Activated CD4-positive, alpha-beta T cell treated with anti-CD3 and anti-CD28 coated beads for 36 hours (primary cell): ENCODE data around the gene GPR108. TPM values are rescaled to one million over a fixed set of nuclear protein-coding genes. Genes with fewer than 3 reads are reported as not detected.
A peak's percentile ranks its signal among the peaks of the same experiment; 100 is the strongest.
"Not testable (repeated sequence)": the region's sequence is repeated elsewhere in the genome, so short reads cannot be mapped to it uniquely, and the experiment has no call there.

ENCODE experiments used
- ATAC-seq: fragments of 200-7000 bp; cut with Tn5 transposase; one replicate; pipeline ENCODE4 v1.10.0; 2021; ENCODE audit warnings: mild to moderate bottlenecking, moderate library complexity
- CTCF ChIA-PET: fragments of 350-600 bp; sonication (Branson Sonifier 250); formaldehyde crosslinking; loops from one replicate; lab custom pipeline; 2021; ENCODE audit warnings: antibody characterized with exemption; lab: Charles Lee
- POLR2A ChIA-PET: fragments of 350-600 bp; sonication (Branson Sonifier 250); formaldehyde crosslinking; loops from one replicate; lab custom pipeline; 2021; ENCODE audit warnings: antibody characterized with exemption, inconsistent platforms; lab: Charles Lee
- DNase-seq: peaks from one replicate; pipeline ENCODE4 v3.0.0-alpha.2; 2020
- H3K27ac Mint-ChIP-seq: one replicate; pipeline ENCODE4 v1.8.0; 2021; ENCODE audit warnings: mixed read lengths
- H3K27me3 Mint-ChIP-seq: one replicate; pipeline ENCODE4 v1.8.0; 2021; ENCODE audit warnings: mixed read lengths
- H3K36me3 Mint-ChIP-seq: one replicate; pipeline ENCODE4 v1.8.0; 2021; ENCODE audit warnings: low read depth, mixed read lengths
- H3K4me1 Mint-ChIP-seq: one replicate; pipeline ENCODE4 v1.8.0; 2021; ENCODE audit warnings: mixed read lengths
- H3K4me3 Mint-ChIP-seq: one replicate; pipeline ENCODE4 v1.8.0; 2021; ENCODE audit warnings: mild to moderate bottlenecking, moderate library complexity, mixed read lengths
- H3K9me3 Mint-ChIP-seq: one replicate; pipeline ENCODE4 v1.8.0; 2021; ENCODE audit warnings: low read depth, mixed read lengths
- intact Hi-C, 2 experiments: fragments of 100-400 bp; cut with DNase I in 1 of 2; cut with micrococcal nuclease in 1 of 2; formaldehyde crosslinking; loops; one replicate each; pipeline versions ENCODE4 v1.14.2 to v1.15.1; 2022 to 2024; cut with DNase I, micrococcal nuclease
- total RNA-seq, 2 experiments: library from RNA; stranded (reverse); gene quantifications; one replicate each; pipeline ENCODE4 v1.2.3, GENCODE V29; 2021

GPR108 gene
- 10 to 100 TPM; 58.8 to 59.9 TPM for total RNA-seq

GRCh38 chr19:6737284-6737872 lies at the start of gene GPR108:
Gene GPR108, minus strand, starts transcription at chr19:6737580. Its CDS starts 4 bp downstream, at chr19:6737576.
- POLR2A ChIA-PET, result interaction anchor here (0.6 to 1.8 kb wide), 8 partner anchors 18 to 1033 kb away, joined by 3 to 7 read pairs (median 4); no protein-coding TSS in a partner anchor
- ATAC-seq, result peak; percentile 81
- CTCF ChIA-PET, result interaction anchor here (0.6 to 4.4 kb wide), 16 partner anchors 13 to 753 kb away, joined by 3 to 38 read pairs (median 4); partner anchors contain the start of genes SH2D3A, TNFSF14 and VAV1
- Mint-ChIP-seq H3K27me3 (no peaks in the 10 kb centered on the region), H3K4me3 (peak within 1 kb of the TSS; percentile 89), H3K36me3 (peaks cover 17% of the 10 kb centered on the region), H3K27ac (peak within 1 kb of the TSS; percentile 98), H3K4me1 (peaks cover 39% of the 10 kb centered on the region), H3K9me3 (no peaks in the 10 kb centered on the region)
- intact Hi-C loops, result loop anchor here (1.0 to 5.0 kb wide), 22 partner anchors 19 to 1135 kb away; partner anchors contain the start of genes GTF2F1 (in 1 of the 2), PRR36 (in 1 of the 2), RFX2 (in 1 of the 2) and SH2D3A (in 1 of the 2)
- peak; percentile 100 for DNase-seq

GRCh38 chr19:6779206-6779605 lies 41.8 kb upstream of the GPR108 start:
- H3K27ac Mint-ChIP-seq, result peak overlapping the region; percentile 33
- no peak for DNase-seq
- intact Hi-C loops, result no loop called here
- H3K4me1 Mint-ChIP-seq, result peaks cover 63% of the 10 kb centered on the region
- peaks cover 4% of the 10 kb centered on the region for H3K9me3 Mint-ChIP-seq
- H3K36me3 Mint-ChIP-seq, result peaks cover 40% of the 10 kb centered on the region
- H3K27me3 Mint-ChIP-seq, result no peaks in the 10 kb centered on the region
- CTCF ChIA-PET, result interaction anchor here (1.2 kb wide), 1 partner anchor 10 kb away, joined by 5 read pairs; no protein-coding TSS in a partner anchor
- ATAC-seq, result peak; percentile 65
- POLR2A ChIA-PET, result interaction anchor here (0.7 kb wide), 1 partner anchor 298 kb away, joined by 3 read pairs; no protein-coding TSS in a partner anchor
- no peak overlapping the region for H3K4me3 Mint-ChIP-seq

- Mint-ChIP-seq H3K9me3 (peaks cover 4% of the 10 kb centered on the region), H3K27me3 (no peaks in the 10 kb centered on the region), H3K36me3 (peaks cover 45% of the 10 kb centered on the region), H3K27ac (peak overlapping the region; percentile 82), H3K4me3 (no peak overlapping the region), H3K4me1 (peaks cover 66% of the 10 kb centered on the region)
- ChIA-PET POLR2A (interaction anchor here (0.5 to 0.6 kb wide), 4 partner anchors 18 to 1685 kb away, joined by 3 to 8 read pairs (median 4); no protein-coding TSS in a partner anchor), CTCF (interaction anchor here (0.7 kb wide), 1 partner anchor 27 kb away, joined by 3 read pairs; no protein-coding TSS in a partner anchor)
- DNase-seq, result no peak
- no peak for ATAC-seq
- intact Hi-C loops, result no loop called here
These were observed 41.0 kb upstream of the GPR108 start for GRCh38 chr19:6778386-6778785.

- H3K4me3 Mint-ChIP-seq, result no peak overlapping the region
- DNase-seq, result no peak
- H3K27me3 Mint-ChIP-seq, result no peaks in the 10 kb centered on the region
- H3K9me3 Mint-ChIP-seq, result peaks cover 4% of the 10 kb centered on the region
- peaks cover 61% of the 10 kb centered on the region for H3K4me1 Mint-ChIP-seq
- H3K36me3 Mint-ChIP-seq, result peaks cover 45% of the 10 kb centered on the region
- ChIA-PET POLR2A (interaction anchor here (0.6 kb wide), 1 partner anchor 30 kb away, joined by 3 read pairs; no protein-coding TSS in a partner anchor), CTCF (no interaction called here)
- intact Hi-C loops, result no loop called here
- H3K27ac Mint-ChIP-seq, result peak overlapping the region; percentile 38
- no peak for ATAC-seq
These were observed 40.1 kb upstream of the GPR108 start for GRCh38 chr19:6777434-6777833.

GRCh38 chr19:6776999-6777398 lies 39.6 kb upstream of the GPR108 start:
- peaks cover 65% of the 10 kb centered on the region for H3K4me1 Mint-ChIP-seq
- peaks cover 4% of the 10 kb centered on the region for H3K9me3 Mint-ChIP-seq
- ATAC-seq (no peak), DNase-seq (no peak)
- peaks cover 45% of the 10 kb centered on the region for H3K36me3 Mint-ChIP-seq
- intact Hi-C loops, result no loop called here
- H3K27ac Mint-ChIP-seq, result peak overlapping the region; percentile 2
- ChIA-PET POLR2A (interaction anchor here (0.6 kb wide), 1 partner anchor 30 kb away, joined by 3 read pairs; no protein-coding TSS in a partner anchor), CTCF (interaction anchor here (0.7 kb wide), 1 partner anchor 16 kb away, joined by 3 read pairs; no protein-coding TSS in a partner anchor)
- no peak overlapping the region for H3K4me3 Mint-ChIP-seq
- H3K27me3 Mint-ChIP-seq, result no peaks in the 10 kb centered on the region

- POLR2A ChIA-PET, H3K4me3 Mint-ChIP-seq, DNase-seq, intact Hi-C loops, H3K9me3 Mint-ChIP-seq, H3K27me3 Mint-ChIP-seq, ATAC-seq: not testable (repeated sequence)
- CTCF ChIA-PET, result interaction anchor here (0.7 kb wide), 1 partner anchor 15 kb away, joined by 3 read pairs; no protein-coding TSS in a partner anchor
- Mint-ChIP-seq H3K36me3 (peaks cover 41% of the 10 kb centered on the region), H3K27ac (peak overlapping the region; percentile 33), H3K4me1 (peaks cover 60% of the 10 kb centered on the region)
These were observed 38.7 kb upstream of the GPR108 start for GRCh38 chr19:6776045-6776444.

GRCh38 chr19:6774821-6775707 lies 37.7 kb upstream of the GPR108 start:
- ATAC-seq (no peak), DNase-seq (no peak)
- Mint-ChIP-seq H3K27me3 (no peaks in the 10 kb centered on the region), H3K4me1 (peaks cover 58% of the 10 kb centered on the region), H3K9me3 (peaks cover 4% of the 10 kb centered on the region), H3K27ac (peak overlapping the region; percentile 62), H3K36me3 (peaks cover 39% of the 10 kb centered on the region), H3K4me3 (peak overlapping the region; percentile 97)
- POLR2A ChIA-PET, result interaction anchor here (0.6 kb wide), 1 partner anchor 294 kb away, joined by 4 read pairs; no protein-coding TSS in a partner anchor
- CTCF ChIA-PET, result interaction anchor here (0.6 to 1.4 kb wide), 2 partner anchors 26 to 36 kb away, joined by 3 to 4 read pairs; no protein-coding TSS in a partner anchor
- intact Hi-C loops, result no loop called here

- ATAC-seq (peak; percentile 50), DNase-seq (peak; percentile 84)
- Mint-ChIP-seq H3K36me3 (peaks cover 38% of the 10 kb centered on the region), H3K4me3 (peak overlapping the region; percentile 97), H3K4me1 (peaks cover 54% of the 10 kb centered on the region), H3K9me3 (peaks cover 4% of the 10 kb centered on the region), H3K27ac (peak overlapping the region; percentile 98), H3K27me3 (no peaks in the 10 kb centered on the region)
- ChIA-PET CTCF (interaction anchor here (0.6 to 2.8 kb wide), 6 partner anchors 8 to 91 kb away, joined by 3 to 11 read pairs (median 8); no protein-coding TSS in a partner anchor), POLR2A (interaction anchor here (0.5 to 2.6 kb wide), 7 partner anchors 18 to 571 kb away, joined by 3 to 18 read pairs (median 4); partner anchors contain the start of gene TNFSF14)
- intact Hi-C loops, result loop anchor here (1.0 to 2.0 kb wide), 4 partner anchors 28 to 313 kb away; partner anchors contain the start of gene GPR108 (in 1 of the 2)
These were observed 36.0 kb upstream of the GPR108 start for GRCh38 chr19:6773323-6773931.

- peaks cover 54% of the 10 kb centered on the region for H3K4me1 Mint-ChIP-seq
- no peak for ATAC-seq
These were observed 35.5 kb upstream of the GPR108 start for GRCh38 chr19:6772866-6773322.

More at GRCh38 chr19:6772866-6773322, 35.5 kb upstream of the GPR108 start:
- no peak for DNase-seq
- Mint-ChIP-seq H3K27me3 (no peaks in the 10 kb centered on the region), H3K36me3 (peaks cover 33% of the 10 kb centered on the region), H3K4me3 (peak overlapping the region; percentile 97), H3K9me3 (peaks cover 4% of the 10 kb centered on the region), H3K27ac (peak overlapping the region; percentile 98)
- ChIA-PET POLR2A (interaction anchor here (0.5 to 2.6 kb wide), 9 partner anchors 8 to 572 kb away, joined by 3 to 18 read pairs (median 3); partner anchors contain the start of gene TNFSF14), CTCF (interaction anchor here (0.6 to 2.8 kb wide), 16 partner anchors 8 to 674 kb away, joined by 3 to 11 read pairs (median 4); partner anchors contain the start of gene GPR108)
- intact Hi-C loops, result loop anchor here (1.0 to 2.0 kb wide), 7 partner anchors 28 to 313 kb away; partner anchors contain the start of genes GPR108 (in 1 of the 2) and TRIP10 (in 1 of the 2)
